Stimulated activated effector memory CD8-positive, alpha-beta T cell treated with anti-CD3 and anti-CD28 coated beads, Interleukin-12 subunit alpha, Interleukin-12 subunit beta, amount 100 ng/mL, for 72 hours (primary cell): ENCODE data around the gene AMPH.
"Not testable (repeated sequence)": the region's sequence is repeated elsewhere in the genome, so short reads cannot be mapped to it uniquely, and the experiment has no call there.

Source experiments
- ATAC-seq: fragments of 150-1000 bp; cut with Tn5 transposase; 2 replicates; pipeline ENCODE4 v1.10.0; 2021
- DNase-seq, 2 donors: peaks; one replicate each; pipeline ENCODE4 v3.0.0; 2021 to 2022; ENCODE audit warnings: low spot score in 2 of 2
- H3K27ac Mint-ChIP-seq: one replicate; pipeline ENCODE4 v1.8.0; 2022; ENCODE audit warnings: mild to moderate bottlenecking, mixed read lengths
- H3K36me3 Mint-ChIP-seq: one replicate; pipeline ENCODE4 v1.8.0; 2022; ENCODE audit warnings: mild to moderate bottlenecking, mixed read lengths
- H3K4me1 Mint-ChIP-seq: one replicate; pipeline ENCODE4 v1.8.0; 2022; ENCODE audit warnings: mixed read lengths
- H3K4me3 Mint-ChIP-seq: one replicate; pipeline ENCODE4 v1.8.0; 2022; ENCODE audit warnings: mild to moderate bottlenecking, mixed read lengths
- H3K9me3 Mint-ChIP-seq: one replicate; pipeline ENCODE4 v1.8.0; 2022; ENCODE audit warnings: mixed read lengths

The AMPH gene

GRCh38 chr7:38427279-38427955 lies 203.8 kb downstream of the AMPH start:
- Mint-ChIP-seq H3K9me3 (peaks cover 3% of the 10 kb centered on the region), H3K4me1 (peaks cover 27% of the 10 kb centered on the region), H3K27ac (no peak overlapping the region), H3K4me3 (no peak overlapping the region), H3K36me3 (no peaks in the 10 kb centered on the region)
- DNase-seq (no peak), ATAC-seq (peak; percentile 51)

GRCh38 chr7:38425509-38425908 lies 205.7 kb downstream of the AMPH start:
- ATAC-seq: peak; percentile 19
- H3K36me3 Mint-ChIP-seq: no peaks in the 10 kb centered on the region
- H3K4me3 Mint-ChIP-seq: no peak overlapping the region
- peak overlapping the region; percentile 56 for H3K27ac Mint-ChIP-seq
- peaks cover 27% of the 10 kb centered on the region for H3K4me1 Mint-ChIP-seq
- peaks cover 3% of the 10 kb centered on the region for H3K9me3 Mint-ChIP-seq
- no peak for DNase-seq

DNA sequence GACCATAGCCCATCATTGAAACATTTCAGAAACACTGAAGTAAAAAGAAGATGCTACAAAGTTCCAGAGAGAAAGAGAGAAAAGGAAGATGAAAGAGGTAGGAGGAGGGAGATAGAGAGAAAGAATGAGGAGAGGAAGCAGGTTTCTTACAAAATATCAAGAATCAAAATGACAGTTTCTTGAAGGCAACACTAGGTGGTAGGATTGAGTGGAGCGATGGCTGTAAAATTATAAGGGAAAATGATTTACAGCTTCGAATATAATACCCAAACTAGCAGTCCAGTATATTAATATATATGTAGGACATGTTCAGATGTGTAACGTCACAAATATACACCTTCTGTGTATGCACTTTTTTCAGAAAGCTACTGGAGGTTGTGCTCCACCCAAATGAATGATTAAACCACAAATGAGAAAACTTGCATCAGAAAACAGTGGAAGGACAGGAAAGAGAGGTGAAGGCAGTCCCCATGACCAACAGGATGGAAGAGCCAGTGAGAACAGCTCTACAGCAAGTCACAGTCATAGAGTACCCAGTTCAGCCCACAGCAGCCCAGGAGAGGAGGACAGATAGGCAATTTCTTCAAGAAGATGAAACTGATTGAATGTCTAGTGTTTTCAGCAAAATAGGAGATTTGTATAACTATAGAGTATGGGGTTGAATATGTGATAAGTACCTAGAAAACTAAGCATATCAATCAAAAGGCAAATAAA lies 206.3 kb downstream of the AMPH start:
- peaks cover 3% of the 10 kb centered on the region for H3K9me3 Mint-ChIP-seq
- H3K4me1 Mint-ChIP-seq: peaks cover 27% of the 10 kb centered on the region
- ATAC-seq (peak; percentile 71), DNase-seq (no peak)
- H3K36me3 Mint-ChIP-seq: no peaks in the 10 kb centered on the region
- H3K27ac Mint-ChIP-seq: peak overlapping the region; percentile 56
- H3K4me3 Mint-ChIP-seq: no peak overlapping the region

DNA sequence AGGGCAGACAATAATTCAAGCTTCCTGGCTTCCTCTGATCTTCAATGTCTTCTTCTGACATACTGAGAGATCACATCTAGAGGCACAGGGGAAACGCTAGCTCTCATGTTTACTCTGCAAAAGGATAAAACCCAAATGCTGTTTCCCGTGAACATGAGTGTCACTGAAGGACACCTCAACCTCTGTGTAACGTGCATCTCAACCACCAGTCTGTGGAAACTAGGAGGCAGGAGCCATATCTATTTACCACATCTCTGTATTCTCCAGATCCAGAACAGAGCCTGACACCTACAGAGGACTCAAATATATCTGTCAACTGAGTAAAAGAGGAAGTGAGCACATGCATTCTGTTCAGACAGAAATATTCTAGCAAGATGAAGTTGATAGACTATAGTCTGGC lies 217.4 kb downstream of the AMPH start:
- H3K4me1 Mint-ChIP-seq: no peaks in the 10 kb centered on the region
- H3K4me3 Mint-ChIP-seq: no peak overlapping the region
- no peak overlapping the region for H3K27ac Mint-ChIP-seq
- H3K36me3 Mint-ChIP-seq: no peaks in the 10 kb centered on the region
- ATAC-seq (peak; percentile 31), DNase-seq (no peak)
- no peaks in the 10 kb centered on the region for H3K9me3 Mint-ChIP-seq

GRCh38 chr7:38411404-38411803 lies 219.8 kb downstream of the AMPH start:
- ATAC-seq (no peak), DNase-seq (no peak)
- no peaks in the 10 kb centered on the region for H3K4me1 Mint-ChIP-seq
- no peak overlapping the region for H3K27ac Mint-ChIP-seq
- no peaks in the 10 kb centered on the region for H3K36me3 Mint-ChIP-seq
- no peaks in the 10 kb centered on the region for H3K9me3 Mint-ChIP-seq
- H3K4me3 Mint-ChIP-seq: no peak overlapping the region

DNA sequence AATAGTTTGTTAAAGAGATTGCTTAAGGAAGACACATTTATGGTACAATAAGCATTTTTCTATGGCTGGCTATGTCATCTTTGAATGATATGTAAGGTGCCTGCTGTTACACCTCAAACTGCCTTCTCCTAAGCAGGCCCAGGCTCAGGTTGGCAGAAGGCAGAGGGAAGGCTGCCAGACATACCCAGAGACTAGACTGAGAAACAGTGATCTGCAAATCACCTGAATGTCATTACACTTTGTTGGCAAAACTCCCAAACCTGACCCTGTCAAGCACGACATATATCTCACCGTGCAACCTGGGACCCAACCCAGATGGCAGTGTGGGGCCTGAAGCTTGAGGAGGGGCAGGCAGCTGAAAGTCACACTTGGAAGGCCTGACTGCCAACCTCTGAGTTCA lies 221.1 kb downstream of the AMPH start:
- no peaks in the 10 kb centered on the region for H3K4me1 Mint-ChIP-seq
- H3K9me3 Mint-ChIP-seq: no peaks in the 10 kb centered on the region
- DNase-seq: no peak
- H3K27ac Mint-ChIP-seq: no peak overlapping the region
- ATAC-seq: no peak
- H3K36me3 Mint-ChIP-seq: no peaks in the 10 kb centered on the region
- H3K4me3 Mint-ChIP-seq: no peak overlapping the region

GRCh38 chr7:38409531-38409930 lies 221.6 kb downstream of the AMPH start:
- DNase-seq: no peak
- Mint-ChIP-seq H3K27ac (no peak overlapping the region), H3K9me3 (no peaks in the 10 kb centered on the region), H3K4me1 (no peaks in the 10 kb centered on the region), H3K36me3 (no peaks in the 10 kb centered on the region), H3K4me3 (no peak overlapping the region)
- ATAC-seq: no peak

- ATAC-seq (peak; percentile 42), DNase-seq (peak; percentile 19 to 58)
- H3K4me3 Mint-ChIP-seq: no peak overlapping the region
- no peaks in the 10 kb centered on the region for H3K9me3 Mint-ChIP-seq
- no peak overlapping the region for H3K27ac Mint-ChIP-seq
- no peaks in the 10 kb centered on the region for H3K36me3 Mint-ChIP-seq
- peaks cover 6% of the 10 kb centered on the region for H3K4me1 Mint-ChIP-seq
These were observed 232.3 kb downstream of the AMPH start for GRCh38 chr7:38398725-38399321.

DNA sequence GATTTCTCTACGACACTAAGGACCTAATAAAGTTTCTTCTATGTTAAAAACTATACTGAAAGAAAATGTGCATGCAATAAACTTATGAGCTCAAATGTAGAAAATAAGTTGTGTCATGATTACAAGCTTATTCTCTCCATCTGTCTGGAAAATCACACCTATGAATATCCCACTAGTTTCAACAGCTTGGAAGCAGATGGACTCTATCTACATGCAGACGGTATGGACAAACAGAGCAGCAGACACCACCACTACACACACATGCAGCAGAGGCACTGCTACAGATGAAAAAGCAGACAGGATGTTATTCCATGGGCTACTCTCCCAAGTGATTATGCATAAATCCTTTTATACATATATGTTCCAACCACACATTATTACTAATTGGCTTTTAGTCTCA lies 234.3 kb downstream of the AMPH start:
- ATAC-seq (no peak), DNase-seq (no peak)
- Mint-ChIP-seq H3K27ac (no peak overlapping the region), H3K36me3 (no peaks in the 10 kb centered on the region), H3K9me3 (no peaks in the 10 kb centered on the region), H3K4me3 (no peak overlapping the region), H3K4me1 (peaks cover 11% of the 10 kb centered on the region)

GRCh38 chr7:38395921-38396552 lies 235.1 kb downstream of the AMPH start:
- ATAC-seq, H3K9me3 Mint-ChIP-seq, H3K27ac Mint-ChIP-seq, H3K36me3 Mint-ChIP-seq, H3K4me3 Mint-ChIP-seq, DNase-seq: not testable (repeated sequence)
- peaks cover 11% of the 10 kb centered on the region for H3K4me1 Mint-ChIP-seq

GRCh38 chr7:38394660-38395059 lies 236.5 kb downstream of the AMPH start:
- DNase-seq (no peak), ATAC-seq (no peak)
- Mint-ChIP-seq H3K4me3 (no peak overlapping the region), H3K27ac (no peak overlapping the region), H3K9me3 (no peaks in the 10 kb centered on the region), H3K4me1 (peaks cover 11% of the 10 kb centered on the region), H3K36me3 (no peaks in the 10 kb centered on the region)

- Mint-ChIP-seq H3K27ac (peak overlapping the region; percentile 15), H3K36me3 (no peaks in the 10 kb centered on the region), H3K9me3 (no peaks in the 10 kb centered on the region), H3K4me1 (peaks cover 11% of the 10 kb centered on the region), H3K4me3 (no peak overlapping the region)
- DNase-seq: peak in 1 of 2 donors; percentile 34
- ATAC-seq: no peak
These were observed 237.3 kb downstream of the AMPH start for GRCh38 chr7:38393874-38394273.

GRCh38 chr7:38391751-38392150 lies 239.4 kb downstream of the AMPH start:
- H3K9me3 Mint-ChIP-seq: no peaks in the 10 kb centered on the region
- H3K4me1 Mint-ChIP-seq: peaks cover 6% of the 10 kb centered on the region
- DNase-seq: no peak
- no peak for ATAC-seq
- no peaks in the 10 kb centered on the region for H3K36me3 Mint-ChIP-seq
- no peak overlapping the region for H3K4me3 Mint-ChIP-seq
- no peak overlapping the region for H3K27ac Mint-ChIP-seq

DNA sequence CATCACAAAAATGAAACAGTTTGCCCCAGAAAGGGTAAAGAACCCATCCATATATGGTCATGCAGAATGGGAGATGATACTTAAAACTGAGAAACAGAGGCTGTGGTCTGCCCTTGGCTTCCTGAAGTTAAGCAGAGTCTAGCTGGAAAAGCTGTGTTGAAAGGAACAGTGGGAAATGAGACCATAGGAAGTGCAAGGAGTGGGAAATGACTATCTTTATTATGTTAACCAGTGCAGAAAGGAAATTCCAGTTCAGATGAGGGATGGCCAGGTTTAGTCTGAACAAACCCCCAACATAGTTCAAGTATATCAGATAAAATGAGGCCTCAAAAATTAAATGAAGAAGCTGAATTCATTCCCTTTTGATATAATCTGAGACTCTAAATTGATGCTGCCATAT lies 245.5 kb downstream of the AMPH start:
- Mint-ChIP-seq H3K4me1 (peaks cover 14% of the 10 kb centered on the region), H3K27ac (no peak overlapping the region), H3K4me3 (no peak overlapping the region), H3K9me3 (no peaks in the 10 kb centered on the region), H3K36me3 (peaks cover 19% of the 10 kb centered on the region)
- ATAC-seq (no peak), DNase-seq (no peak)

DNA sequence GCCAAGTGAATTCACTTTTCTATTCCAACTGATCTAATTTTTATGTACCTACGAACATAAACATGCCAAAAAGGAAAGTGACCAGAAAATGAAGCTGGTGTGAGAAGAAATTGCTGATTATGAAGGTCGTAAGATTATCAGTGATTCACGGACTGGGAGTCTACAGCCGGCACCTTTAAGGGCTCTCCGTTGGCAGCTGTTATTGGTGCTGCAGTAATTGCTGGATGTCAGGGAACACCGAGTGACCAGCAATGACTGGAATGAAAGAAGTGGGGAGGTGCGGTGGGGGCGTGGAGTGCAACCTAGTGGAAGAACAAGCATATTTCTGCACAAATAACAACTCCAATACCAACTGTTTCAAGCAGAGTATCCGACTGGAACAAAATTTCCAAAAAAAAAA lies 247.9 kb downstream of the AMPH start:
- ATAC-seq (no peak), DNase-seq (no peak)
- H3K4me3 Mint-ChIP-seq: no peak overlapping the region
- peaks cover 23% of the 10 kb centered on the region for H3K36me3 Mint-ChIP-seq
- H3K27ac Mint-ChIP-seq: no peak overlapping the region
- peaks cover 29% of the 10 kb centered on the region for H3K4me1 Mint-ChIP-seq
- H3K9me3 Mint-ChIP-seq: no peaks in the 10 kb centered on the region
